Lung microvascular endothelial cell (primary cell): Measurements from ENCODE around the gene CPT1A. TPM values are rescaled to one million over a fixed set of nuclear protein-coding genes. Genes with fewer than 3 reads are reported as not detected.

Source experiments
- DNase-seq, 2 donors: peaks; one replicate each; pipeline versions ENCODE4 v3.0.0 to v3.0.0-alpha.2; 2010; ENCODE audit warnings: low read depth in 2 of 2
- total RNA-seq: library from RNA; depleted of rRNA; stranded (reverse); fragments of >200 nt; gene quantifications from 2 replicates; pipeline ENCODE4 v1.2.1, GENCODE V29; 2014

CPT1A gene
- total RNA-seq, 1 donor from 2014 or later, result 115 TPM

DNA sequence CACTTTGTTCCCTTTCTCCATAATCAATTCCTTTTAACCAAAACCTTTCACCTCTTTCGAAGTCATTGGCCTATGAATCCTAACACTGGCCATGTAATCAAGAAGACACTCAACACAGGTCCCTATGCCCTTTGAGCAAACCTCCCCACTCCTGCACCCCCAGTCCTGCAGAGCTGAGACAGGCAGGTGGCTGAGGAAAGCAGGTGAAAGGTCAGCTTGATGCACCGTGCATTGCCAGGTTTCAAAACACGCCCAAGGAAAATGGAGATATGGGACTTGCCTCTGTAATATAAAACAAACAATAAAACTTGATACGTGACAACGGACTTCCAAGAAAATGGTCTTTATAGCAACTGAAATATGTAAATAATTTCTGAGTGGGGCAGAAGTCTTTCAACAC is 10.6 kb downstream of the CPT1A start:
- no peak for DNase-seq

DNA sequence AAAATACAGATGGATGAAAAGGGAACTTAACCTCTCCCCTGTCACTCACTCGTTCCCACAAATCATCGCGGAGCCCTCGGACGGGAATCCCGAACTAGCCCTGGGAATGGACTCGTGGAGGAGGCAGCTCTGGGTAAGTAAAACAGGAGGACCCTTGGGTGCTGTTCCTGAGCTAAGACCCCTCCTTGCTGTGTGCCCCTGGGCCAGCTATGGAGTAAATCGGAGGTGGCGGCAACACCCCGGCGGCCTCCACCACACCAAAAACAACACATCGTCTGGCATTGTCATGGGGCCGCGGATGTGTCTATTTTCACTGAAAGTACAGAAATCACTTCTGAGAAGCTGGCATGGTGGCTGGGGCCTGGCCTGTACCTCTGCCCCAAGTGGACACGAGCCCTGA is 12.1 kb downstream of the CPT1A start:
- no peak for DNase-seq

DNA sequence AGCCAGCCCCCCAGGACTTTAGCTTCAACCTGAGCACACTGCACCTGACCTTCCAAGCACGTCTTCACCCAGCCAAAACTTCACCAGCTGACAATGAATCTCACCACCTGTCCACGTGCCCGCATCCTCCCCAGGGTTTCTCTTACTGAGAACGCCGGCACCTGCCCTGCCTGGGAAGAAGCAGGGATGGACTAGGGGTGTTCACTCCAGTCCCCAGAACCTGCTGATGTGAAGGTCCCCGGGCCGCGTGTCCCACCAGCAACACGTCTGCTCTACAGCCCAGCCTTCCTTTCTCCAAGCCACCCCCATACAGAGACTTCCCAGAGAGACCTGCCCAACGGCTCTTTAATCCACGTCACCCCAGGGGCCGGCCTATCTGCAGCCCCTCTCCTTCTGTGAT is 12.8 kb downstream of the CPT1A start:
- DNase-seq, result no peak

GRCh38 chr11:68828155-68828931 is 13.4 kb downstream of the CPT1A start:
- no peak for DNase-seq

DNA sequence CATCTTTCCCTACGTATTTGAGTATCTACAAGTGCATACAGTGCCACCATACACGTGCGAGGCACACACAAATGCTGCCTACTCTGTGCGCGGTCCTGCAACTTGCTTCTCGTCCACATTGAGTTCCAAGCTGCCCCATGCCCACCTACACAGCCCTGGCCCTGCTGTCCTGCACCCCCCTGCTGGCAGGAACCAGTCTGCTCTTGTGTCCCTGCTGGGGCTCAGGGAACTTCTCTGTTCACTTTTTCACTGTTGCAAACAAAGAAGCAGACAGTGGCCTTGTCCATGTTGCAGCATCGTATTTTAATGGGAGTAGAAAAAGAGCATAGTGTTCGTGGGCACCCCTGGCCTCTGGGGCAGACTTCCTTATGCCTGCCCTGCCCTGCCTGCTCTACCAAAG is 14.0 kb downstream of the CPT1A start:
- no peak for DNase-seq

- DNase-seq, result no peak
These were observed 15.0 kb downstream of the CPT1A start for GRCh38 chr11:68826726-68827125.

DNA sequence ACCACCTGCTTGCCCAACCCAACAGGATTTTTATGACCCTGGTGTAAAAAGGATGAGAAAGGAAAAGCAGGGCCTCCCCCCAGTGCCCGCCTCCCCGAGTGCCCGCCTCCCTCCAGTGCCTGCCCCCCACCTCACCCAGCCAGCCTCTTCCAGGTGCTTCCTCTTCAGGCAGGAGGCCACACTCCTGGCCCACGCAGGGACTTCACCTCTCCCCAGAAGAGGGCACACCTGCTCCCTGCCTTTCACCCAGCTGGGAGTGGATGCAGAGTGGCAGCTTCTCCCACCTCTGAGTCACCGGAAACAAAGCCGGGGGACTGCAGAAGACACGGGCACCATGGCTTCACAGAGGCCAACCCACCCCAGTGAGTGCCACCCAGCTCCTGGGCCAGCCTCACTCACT is 16.1 kb downstream of the CPT1A start:
- DNase-seq, result peak; percentile 64 to 69

DNA sequence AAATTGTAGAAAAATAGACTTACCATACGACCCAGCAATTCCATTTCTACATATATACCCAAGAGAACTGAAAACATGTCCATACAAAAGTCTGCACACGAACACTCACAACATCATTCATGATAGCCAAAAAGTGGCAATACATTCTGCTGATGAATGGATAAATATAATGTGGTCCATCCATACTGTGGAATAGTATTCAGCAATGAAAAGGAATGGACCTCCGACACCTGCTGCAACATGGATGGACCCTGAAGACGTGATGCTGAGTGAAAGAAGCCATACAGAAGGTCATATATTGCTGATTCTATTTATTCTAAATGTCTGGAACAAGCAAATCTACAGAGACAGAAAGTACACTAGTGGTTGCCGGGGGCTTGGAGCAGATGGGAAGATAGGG is 19.2 kb downstream of the CPT1A start:
- no peak for DNase-seq

GRCh38 chr11:68821670-68822069 is 20.0 kb downstream of the CPT1A start:
- no peak for DNase-seq

DNA sequence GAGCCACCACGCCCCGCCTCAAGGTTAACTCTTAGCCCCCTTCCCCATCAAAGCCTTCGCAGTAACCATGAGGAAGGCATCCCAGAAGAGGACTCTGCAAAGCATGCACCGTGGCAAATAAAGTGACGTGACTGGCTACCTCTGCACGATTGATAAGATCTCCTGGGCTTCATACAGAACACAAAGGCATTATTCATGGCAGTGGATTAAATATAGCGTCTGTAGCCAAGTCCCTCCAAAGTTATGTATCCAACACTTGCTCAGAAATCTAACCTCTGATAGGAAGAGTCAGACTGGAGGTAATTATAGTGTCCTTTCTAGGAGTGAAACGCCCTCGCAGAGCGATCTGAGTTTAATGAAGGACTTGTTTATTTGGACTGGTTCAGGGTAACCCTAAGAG is 22.4 kb downstream of the CPT1A start:
- DNase-seq, result no peak

GRCh38 chr11:68818181-68818580 is 23.5 kb downstream of the CPT1A start:
- no peak for DNase-seq

DNA sequence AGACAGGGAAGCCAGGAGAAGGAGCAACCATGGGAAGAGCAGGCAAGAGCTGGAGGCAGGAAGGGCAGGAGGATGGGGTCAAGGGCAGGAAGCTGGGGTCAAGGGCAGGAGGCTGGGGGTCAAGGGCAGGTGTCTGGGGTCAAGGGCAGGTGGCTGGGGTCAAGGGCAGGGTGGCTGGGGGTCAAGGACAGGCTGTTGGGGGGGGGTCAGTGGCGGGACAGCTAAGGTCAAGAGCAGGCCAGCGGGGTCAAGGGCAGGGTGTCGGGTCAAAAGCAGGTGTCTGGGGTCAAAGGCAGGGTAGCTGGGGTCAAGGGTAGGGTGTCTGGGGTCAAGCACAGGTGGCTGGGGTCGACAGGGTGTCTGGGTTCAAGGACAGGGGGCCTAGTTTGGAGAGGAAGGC is 24.2 kb downstream of the CPT1A start:
- DNase-seq, result no peak

GRCh38 chr11:68816917-68817419 is 24.7 kb downstream of the CPT1A start:
- peak in 1 of 2 donors; percentile 15 for DNase-seq

GRCh38 chr11:68816251-68816776 is 25.4 kb downstream of the CPT1A start:
- no peak for DNase-seq

- no peak for DNase-seq
These were observed 27.9 kb downstream of the CPT1A start for GRCh38 chr11:68813773-68814172.

DNA sequence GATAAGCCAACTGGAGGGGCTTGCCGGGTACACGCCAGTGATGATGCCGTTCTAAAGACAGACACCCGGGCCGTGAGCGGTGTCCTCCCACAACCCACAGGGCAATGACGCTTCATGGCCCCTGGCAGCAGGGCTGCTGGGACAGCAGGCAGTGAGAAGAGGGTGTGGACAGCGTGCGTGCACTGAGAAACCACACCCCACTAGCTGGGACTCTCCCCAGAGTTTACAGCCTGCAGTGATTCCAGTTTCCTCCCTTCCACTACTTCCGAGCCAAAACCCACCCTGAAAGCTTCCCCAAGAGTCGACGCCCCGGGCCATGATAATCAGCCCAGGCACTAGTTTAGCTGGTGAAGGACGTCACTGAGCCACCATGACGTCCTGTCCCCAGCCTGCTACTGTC is 29.2 kb downstream of the CPT1A start:
- no peak for DNase-seq

- no peak for DNase-seq
These were observed 31.6 kb downstream of the CPT1A start for GRCh38 chr11:68810164-68810563.

- no peak for DNase-seq
These were observed 32.2 kb downstream of the CPT1A start for GRCh38 chr11:68809506-68809905.

GRCh38 chr11:68808787-68809186 is 32.9 kb downstream of the CPT1A start:
- no peak for DNase-seq

GRCh38 chr11:68806931-68807844 is 34.5 kb downstream of the CPT1A start:
- DNase-seq, result peak in 1 of 2 donors; percentile 54

DNA sequence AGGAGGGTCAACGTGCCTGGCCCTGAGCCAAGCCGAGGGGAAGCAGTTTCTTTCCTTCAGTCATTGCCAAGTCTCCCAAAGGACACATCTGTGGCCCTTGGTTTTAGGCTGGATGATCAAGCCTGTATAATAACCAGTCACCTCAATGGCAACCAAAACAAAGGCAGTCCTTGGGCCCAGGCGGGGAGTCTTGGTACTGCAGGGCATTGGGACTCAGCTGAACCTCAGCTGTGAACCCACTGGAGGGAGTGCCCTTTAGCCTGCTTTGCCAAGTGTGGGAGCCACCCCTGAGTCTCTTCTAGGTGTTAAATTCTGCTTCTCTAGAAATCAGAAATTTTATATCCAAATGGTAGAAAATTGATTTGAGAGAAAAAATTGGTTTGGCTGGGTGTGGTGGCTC is 36.9 kb downstream of the CPT1A start:
- no peak for DNase-seq

DNA sequence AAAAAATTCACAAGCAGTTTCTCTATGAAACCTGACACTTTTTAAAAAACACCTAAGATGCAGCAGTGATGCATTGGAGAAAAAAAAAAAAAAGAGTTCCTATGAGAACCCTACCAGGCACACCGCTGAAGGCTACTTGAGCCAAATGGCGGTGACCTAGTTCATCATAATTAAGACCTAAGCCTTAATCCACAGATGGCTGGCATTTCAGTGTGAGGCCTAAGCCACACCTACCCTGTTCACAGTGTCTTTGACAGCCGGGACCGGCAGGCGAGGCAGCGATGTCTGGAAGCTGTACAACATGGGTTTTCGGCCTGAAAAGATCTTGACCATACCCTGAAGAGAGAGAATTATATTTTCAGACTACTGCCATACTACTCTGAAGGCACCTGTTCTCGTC is 38.0 kb downstream of the CPT1A start:
- DNase-seq, result no peak
